ENCODE results near the gene VTI1A. TPM values are rescaled to one million over a fixed set of nuclear protein-coding genes. Genes with fewer than 3 reads are reported as not detected.

The VTI1A gene
- total RNA-seq, 4 donors from 2014 or later = 21.5 to 50.6 (median 37.5) TPM

- H3K4me3 ChIP-seq = no peak overlapping the region
- peak in 1 of 2 donors; percentile 29 for DNase-seq
- H3K9me3 ChIP-seq = no peaks in the 10 kb centered on the region
- intact Hi-C loops (cut with DNase I; ENCODE audit: low total_unique reads) = no loop called here
- no peaks in the 10 kb centered on the region for H3K4me1 ChIP-seq
- no peaks in the 10 kb centered on the region for H3K27me3 ChIP-seq
- H3K27ac ChIP-seq = no peak overlapping the region
- TF ChIP-seq CTCF (IDR thresholded peaks at IDR 0.05) = no peak
- TF ChIP-seq POLR2A (IDR thresholded peaks at IDR 0.05) = no peak
- no peaks in the 10 kb centered on the region for H3K36me3 ChIP-seq
These were observed 364.9 kb downstream of the VTI1A start for GRCh38 chr10:112811741-112812551.

- H3K4me3 ChIP-seq = no peak overlapping the region
- H3K4me1 ChIP-seq = no peaks in the 10 kb centered on the region
- intact Hi-C loops (cut with DNase I; ENCODE audit: low total_unique reads) = no loop called here
- no peaks in the 10 kb centered on the region for H3K27me3 ChIP-seq
- no peaks in the 10 kb centered on the region for H3K9me3 ChIP-seq
- H3K27ac ChIP-seq = no peak overlapping the region
- H3K36me3 ChIP-seq = no peaks in the 10 kb centered on the region
- no peak for DNase-seq
- TF ChIP-seq CTCF (IDR thresholded peaks at IDR 0.05) (no peak), POLR2A (IDR thresholded peaks at IDR 0.05) (no peak)
These were observed 365.6 kb downstream of the VTI1A start for GRCh38 chr10:112812586-112812985.

GRCh38 chr10:112813866-112814591, 367.0 kb downstream of the VTI1A start:
- no peak overlapping the region for H3K27ac ChIP-seq
- intact Hi-C loops (cut with DNase I; ENCODE audit: low total_unique reads) = no loop called here
- TF ChIP-seq POLR2A (IDR thresholded peaks at IDR 0.05) (no peak), CTCF (IDR thresholded peaks at IDR 0.05) (no peak)
- no peak for DNase-seq
- H3K36me3 ChIP-seq = no peaks in the 10 kb centered on the region
- H3K27me3 ChIP-seq = no peaks in the 10 kb centered on the region
- no peak overlapping the region for H3K4me3 ChIP-seq
- H3K4me1 ChIP-seq = no peaks in the 10 kb centered on the region
- no peaks in the 10 kb centered on the region for H3K9me3 ChIP-seq

GRCh38 chr10:112815269-112816032, 368.4 kb downstream of the VTI1A start:
- Histone ChIP-seq H3K36me3 (no peaks in the 10 kb centered on the region), H3K4me3 (no peak overlapping the region), H3K4me1 (no peaks in the 10 kb centered on the region), H3K27me3 (no peaks in the 10 kb centered on the region), H3K9me3 (no peaks in the 10 kb centered on the region), H3K27ac (peak overlapping the region; percentile 54 to 55)
- TF ChIP-seq POLR2A (IDR thresholded peaks at IDR 0.05) (no peak), CTCF (IDR thresholded peaks at IDR 0.05) (no peak)
- intact Hi-C loops (cut with DNase I; ENCODE audit: low total_unique reads) = no loop called here
- DNase-seq = no peak

Data from uterus (tissue), 4 donors.